GM21825 (cell line): ENCODE measurements around the gene FES.
"Not testable (repeated sequence)": the region's sequence is repeated elsewhere in the genome, so short reads cannot be mapped to it uniquely, and the experiment has no call there.

ENCODE experiments used
- ATAC-seq: cut with Tn5 transposase; IDR thresholded peaks from one replicate; pipeline ENCODE4 v1.9.1; 2021; ENCODE audit warnings: mild to moderate bottlenecking, moderate library complexity; ENCODE audit not compliant: unreplicated experiment

FES gene

GRCh38 chr15:90928106-90928505 is 43.8 kb downstream of the FES start:
- not testable (repeated sequence) for ATAC-seq

GRCh38 chr15:90929246-90930019 is 45.1 kb downstream of the FES start:
- no peak for ATAC-seq

DNA sequence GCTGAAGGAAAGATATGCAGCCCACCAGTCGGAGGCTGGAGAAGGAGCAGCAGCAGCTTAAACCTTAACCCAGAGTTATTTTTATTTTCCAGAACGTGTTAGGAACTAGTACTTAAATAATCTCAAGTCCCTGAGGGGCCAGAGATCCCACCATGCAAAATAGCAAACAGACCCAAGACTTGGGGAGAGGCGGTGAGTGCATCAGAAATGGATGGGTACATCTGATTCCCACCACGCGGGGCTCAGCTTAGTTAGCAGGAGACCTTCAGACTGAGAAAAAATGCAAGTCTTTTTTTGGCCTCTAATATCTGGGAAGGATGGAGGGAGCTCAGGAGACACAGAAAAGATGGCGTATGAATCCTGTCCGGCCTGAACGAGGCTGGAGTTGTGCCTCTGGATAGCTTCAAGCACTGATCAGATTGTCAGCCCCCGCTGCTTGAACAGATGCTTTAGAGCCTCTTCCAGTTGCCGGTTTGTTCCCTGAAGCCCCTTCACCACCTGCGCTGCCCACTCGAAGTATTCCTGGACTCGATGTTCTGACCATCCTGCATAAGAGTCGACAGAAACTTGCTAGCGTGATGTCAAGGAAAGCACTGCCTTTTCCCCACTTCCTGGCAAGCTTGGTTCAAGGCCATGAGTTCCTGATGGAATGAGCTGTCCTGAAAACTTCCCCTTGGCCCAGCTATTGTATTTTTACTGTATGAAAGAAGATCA is 46.7 kb downstream of the FES start:
- ATAC-seq: no peak

DNA sequence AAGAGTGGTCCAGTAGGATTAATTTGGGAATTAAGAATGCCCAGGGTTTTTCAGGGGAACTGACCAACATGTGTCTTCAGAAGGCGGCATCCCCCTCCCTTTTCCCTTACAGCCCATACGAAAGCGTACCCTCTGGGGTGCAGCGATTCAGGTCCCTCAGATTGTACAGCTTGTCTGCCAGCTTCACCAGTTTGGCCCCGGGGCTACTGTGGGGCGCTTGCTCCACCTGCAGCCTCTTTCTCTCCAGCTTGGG is 47.2 kb downstream of the FES start:
- ATAC-seq: no peak

GRCh38 chr15:90931828-90932659 is 47.7 kb downstream of the FES start, which contains the start of gene HDDC3:
HDDC3 (minus strand) TSS chr15:90932549; CDS start chr15:90932540, 9 bp downstream.
- ATAC-seq: peak; percentile 46

DNA sequence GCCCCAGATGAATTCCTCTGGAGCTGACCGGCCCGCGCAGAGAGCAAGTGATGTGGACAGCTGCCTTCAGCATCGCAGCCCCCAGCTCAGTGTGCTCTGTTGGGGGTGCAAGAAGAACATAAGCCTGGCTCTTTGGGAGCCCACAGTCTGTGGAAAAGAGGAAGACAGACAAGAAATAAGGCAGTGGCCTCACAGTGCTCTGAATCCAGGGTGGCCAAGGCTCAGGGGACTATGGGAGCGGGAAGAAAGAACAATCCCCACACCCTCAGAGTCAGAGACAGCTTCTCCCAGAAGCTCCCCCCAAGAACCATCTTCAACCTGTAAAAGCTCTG is 48.3 kb downstream of the FES start:
- no peak for ATAC-seq

DNA sequence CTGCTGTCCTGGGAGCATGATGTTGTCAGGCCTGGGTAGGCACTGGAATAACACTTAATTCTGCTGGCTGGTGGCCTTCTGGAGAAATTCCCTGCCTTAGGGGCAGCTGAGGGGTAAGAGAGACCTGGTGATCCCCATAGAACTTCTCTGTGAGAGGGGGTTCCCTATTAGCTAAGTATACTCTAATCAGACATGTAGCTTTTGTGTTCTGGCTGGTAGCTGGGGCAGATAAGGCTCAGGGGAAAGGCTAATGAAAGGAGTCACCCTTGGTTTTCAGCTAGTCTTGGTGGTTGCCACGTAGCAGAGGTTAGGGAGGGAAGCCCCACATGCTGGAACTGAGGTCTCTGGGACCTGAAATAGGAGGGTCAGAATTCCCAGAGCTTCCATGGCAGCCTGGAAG is 49.0 kb downstream of the FES start:
- no peak for ATAC-seq

- peak; percentile 30 for ATAC-seq
These were observed 50.1 kb downstream of the FES start for GRCh38 chr15:90934256-90934948.

- peak; percentile 60 for ATAC-seq
These were observed 50.8 kb downstream of the FES start, which contains the start of gene UNC45A for GRCh38 chr15:90934949-90935751. UNC45A (plus strand) TSS chr15:90935285; CDS start chr15:90935325, 40 bp downstream.

DNA sequence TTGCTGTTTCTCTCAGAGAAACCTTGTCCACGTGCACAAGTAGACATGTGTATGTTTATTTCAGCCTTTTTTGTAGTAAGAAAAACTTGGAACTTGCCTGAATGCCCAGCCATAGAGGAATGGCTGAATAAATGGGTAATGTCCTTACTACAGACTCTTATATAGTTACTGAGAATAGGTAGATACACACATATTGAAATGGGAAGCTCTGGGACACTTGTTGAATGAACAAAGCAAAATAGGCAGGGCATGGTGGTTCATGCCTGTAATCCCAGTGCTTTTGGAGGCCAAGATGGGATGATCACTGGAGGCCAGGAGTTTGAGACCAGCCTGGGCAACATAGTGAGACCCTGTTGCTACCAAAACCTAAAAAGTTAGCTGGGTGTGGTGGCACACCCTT is 52.5 kb downstream of the FES start:
- ATAC-seq: no peak

DNA sequence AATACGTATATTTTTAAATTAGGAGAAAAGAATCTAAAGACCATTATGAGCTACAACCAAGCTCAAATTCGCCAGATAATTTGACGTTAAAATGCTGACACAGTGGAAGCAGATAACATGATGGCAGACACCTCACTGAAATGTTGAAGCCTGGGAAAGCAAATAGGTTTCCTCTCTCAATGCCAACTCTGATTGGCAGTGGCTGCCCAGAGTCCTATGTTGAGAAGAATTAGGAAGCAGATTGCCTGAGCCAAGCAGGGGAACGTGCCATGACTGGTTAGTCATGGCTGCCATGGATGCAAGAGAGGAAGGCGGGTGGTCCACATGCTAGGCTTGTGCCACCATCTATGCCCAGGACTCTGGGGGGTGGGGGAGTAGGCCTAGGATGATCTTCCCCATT is 54.0 kb downstream of the FES start:
- ATAC-seq: no peak

DNA sequence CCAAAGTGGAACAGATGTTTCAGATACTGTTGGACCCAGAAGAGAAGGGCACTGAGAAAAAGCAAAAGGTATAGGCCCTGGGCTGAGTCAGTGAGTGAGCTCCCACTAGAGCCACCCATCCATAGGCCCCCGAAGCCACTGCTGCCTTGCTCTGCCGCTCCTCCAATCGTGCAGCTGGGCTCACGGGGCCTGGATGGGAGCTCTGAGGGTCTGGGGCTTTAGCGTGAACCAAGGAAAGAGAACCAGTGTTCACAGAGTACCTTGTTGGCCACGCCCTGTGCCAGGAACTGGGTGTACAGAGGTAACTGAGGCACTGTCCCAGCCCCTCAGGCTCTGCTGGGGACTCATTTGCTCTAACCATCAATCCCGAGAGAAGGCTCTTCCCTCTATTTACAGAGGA is 55.5 kb downstream of the FES start:
- no peak for ATAC-seq

GRCh38 chr15:90941038-90941437 is 56.7 kb downstream of the FES start:
- no peak for ATAC-seq

DNA sequence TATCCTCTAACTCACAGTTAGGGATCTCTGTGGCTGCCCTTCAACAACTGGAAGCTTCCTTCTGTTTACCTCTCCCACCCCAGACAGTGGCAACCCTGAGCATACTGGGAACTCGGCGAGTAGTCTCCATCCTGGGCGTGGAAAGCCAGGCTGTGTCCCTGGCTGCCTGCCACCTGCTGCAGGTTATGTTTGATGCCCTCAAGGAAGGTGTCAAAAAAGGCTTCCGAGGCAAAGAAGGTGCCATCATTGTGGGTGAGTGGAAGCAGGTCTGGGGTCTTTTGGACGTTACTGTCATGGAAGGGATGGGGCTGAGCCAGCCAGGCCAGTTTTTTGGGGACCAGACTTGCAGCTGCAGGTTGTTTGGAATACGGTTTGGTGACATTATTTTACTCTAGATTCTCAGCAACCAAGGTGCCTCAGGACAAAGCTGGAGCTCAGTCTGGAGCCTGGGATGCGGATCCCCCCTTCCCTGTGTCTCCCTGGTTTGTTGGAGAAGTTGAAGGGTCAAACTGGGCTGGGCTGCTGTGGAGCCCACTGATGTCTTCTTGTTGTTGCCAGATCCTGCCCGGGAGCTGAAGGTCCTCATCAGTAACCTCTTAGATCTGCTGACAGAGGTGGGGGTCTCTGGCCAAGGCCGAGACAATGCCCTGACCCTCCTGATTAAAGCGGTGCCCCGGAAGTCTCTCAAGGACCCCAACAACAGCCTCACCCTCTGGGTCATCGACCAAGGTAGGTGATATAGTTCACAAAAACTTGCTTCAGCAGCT is 58.2 kb downstream of the FES start:
- ATAC-seq: no peak

DNA sequence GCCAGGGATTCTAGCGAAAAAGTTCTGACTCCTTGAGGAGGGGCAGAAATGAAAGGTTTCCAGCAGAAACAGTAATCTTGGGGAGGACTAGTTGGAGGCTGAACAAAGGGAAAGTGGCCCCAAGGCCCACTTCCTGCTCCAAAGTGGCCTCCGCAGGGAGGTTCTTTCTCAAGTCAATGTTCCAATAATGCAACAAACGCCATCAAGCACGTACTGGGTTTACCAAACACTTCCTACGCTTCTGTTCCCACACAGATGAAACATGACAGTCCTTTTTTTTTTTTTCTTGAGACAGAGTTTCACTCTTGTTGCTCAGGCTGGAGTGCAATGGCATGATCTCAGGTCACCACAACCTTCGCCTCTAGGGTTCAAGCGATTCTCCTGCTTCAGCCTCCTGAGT is 60.8 kb downstream of the FES start:
- no peak for ATAC-seq
